T-helper 9 cell (primary cell): Measurements from ENCODE around the gene PCSK5.
A peak's percentile ranks its signal among the peaks of the same experiment; 100 is the strongest.
"Not testable (repeated sequence)": the region's sequence is repeated elsewhere in the genome, so short reads cannot be mapped to it uniquely, and the experiment has no call there.

ENCODE experiments used
- DNase-seq: peaks from one replicate; pipeline ENCODE4 v3.0.0-alpha.2; 2020
- total RNA-seq, 2 donors: gene quantifications; one replicate each; lab custom pipeline; 2026; lab: John Stamatoyannopoulos, UW

PCSK5 gene
- 12.0 to 27.8 reads per million in 2 donors for total RNA-seq

GRCh38 chr9:75890472-75891276 lies at the start of gene PCSK5:
PCSK5 (plus strand) TSS chr9:75890673; CDS start chr9:75891182, 509 bp downstream.
- peak; percentile 77 for DNase-seq

GRCh38 chr9:75844321-75844720 lies 46.2 kb upstream of the PCSK5 start:
- DNase-seq: no peak

GRCh38 chr9:75845806-75846205 lies 44.7 kb upstream of the PCSK5 start:
- no peak for DNase-seq

- no peak for DNase-seq
Measured at GRCh38 chr9:75847085-75847484, 43.4 kb upstream of the PCSK5 start.

GRCh38 chr9:75850459-75851200 lies 39.8 kb upstream of the PCSK5 start:
- DNase-seq: no peak

- no peak for DNase-seq
Measured at GRCh38 chr9:75851917-75852316, 38.6 kb upstream of the PCSK5 start.

GRCh38 chr9:75852746-75853145 lies 37.7 kb upstream of the PCSK5 start:
- DNase-seq: no peak

GRCh38 chr9:75855509-75855908 lies 35.0 kb upstream of the PCSK5 start:
- DNase-seq: no peak

- no peak for DNase-seq
Measured at GRCh38 chr9:75858497-75859092, 31.9 kb upstream of the PCSK5 start.

GRCh38 chr9:75864266-75864665 lies 26.2 kb upstream of the PCSK5 start:
- DNase-seq: no peak

- peak; percentile 10 for DNase-seq
Measured at GRCh38 chr9:75866273-75866871, 24.1 kb upstream of the PCSK5 start.

- DNase-seq: not testable (repeated sequence)
Measured at GRCh38 chr9:75868526-75868925, 21.9 kb upstream of the PCSK5 start.

- no peak for DNase-seq
Measured at GRCh38 chr9:75869236-75869635, 21.2 kb upstream of the PCSK5 start.

- DNase-seq: no peak
Measured at GRCh38 chr9:75870450-75870849, 20.0 kb upstream of the PCSK5 start.

GRCh38 chr9:75871624-75872023 lies 18.8 kb upstream of the PCSK5 start:
- DNase-seq: no peak

- DNase-seq: no peak
Measured at GRCh38 chr9:75873712-75874111, 16.8 kb upstream of the PCSK5 start.

- DNase-seq: no peak
Measured at GRCh38 chr9:75876999-75877640, 13.4 kb upstream of the PCSK5 start.

GRCh38 chr9:75878488-75878860 lies 12.0 kb upstream of the PCSK5 start:
- no peak for DNase-seq

- DNase-seq: no peak
Measured at GRCh38 chr9:75880618-75881017, 9.9 kb upstream of the PCSK5 start.

GRCh38 chr9:75881761-75882160 lies 8.7 kb upstream of the PCSK5 start:
- DNase-seq: no peak

GRCh38 chr9:75885652-75886051 lies 4.8 kb upstream of the PCSK5 start:
- no peak for DNase-seq

GRCh38 chr9:75889577-75889976 lies 896 bp upstream of the PCSK5 start:
- peak; percentile 6 for DNase-seq

- peak; percentile 0 for DNase-seq
Measured at GRCh38 chr9:75889977-75890471, 449 bp upstream of the PCSK5 start.
